Stimulated activated CD4-positive, alpha-beta T cell treated with anti-CD3 and anti-CD28 coated beads, TNF-alpha, amount 100 ng/mL, for 48 hours (primary cell): ENCODE measurements around the gene C11orf68.
A peak's percentile ranks its signal among the peaks of the same experiment; 100 is the strongest.
"Not testable (repeated sequence)": the region's sequence is repeated elsewhere in the genome, so short reads cannot be mapped to it uniquely, and the experiment has no call there.

Source experiments
- DNase-seq, 3 donors: peaks; one replicate each; pipeline ENCODE4 v3.0.0-alpha.2; 2020; ENCODE audit warnings: low read depth in 3 of 3

Gene C11orf68

GRCh38 chr11:65918211-65919140 lies at the start of gene C11orf68:
C11orf68 (minus strand) TSS chr11:65919062; CDS start chr11:65919031, 31 bp downstream.
- DNase-seq: no peak

- no peak for DNase-seq
These were observed 48.6 kb upstream of the C11orf68 start for GRCh38 chr11:65967329-65967934.

- no peak for DNase-seq
These were observed 47.3 kb upstream of the C11orf68 start for GRCh38 chr11:65965986-65966762.

- no peak for DNase-seq
These were observed 46.0 kb upstream of the C11orf68 start for GRCh38 chr11:65964906-65965305.

- DNase-seq: no peak
These were observed 43.3 kb upstream of the C11orf68 start for GRCh38 chr11:65962141-65962564.

- peak; percentile 87 to 95 (median 94) for DNase-seq
These were observed 42.6 kb upstream of the C11orf68 start, which contains the start of gene SART1 for GRCh38 chr11:65961267-65962140. SART1 (plus strand) TSS chr11:65961734; CDS start chr11:65961781, 47 bp downstream.

GRCh38 chr11:65960824-65961266 lies 42.0 kb upstream of the C11orf68 start:
- DNase-seq: no peak

- no peak for DNase-seq
These were observed 40.0 kb upstream of the C11orf68 start for GRCh38 chr11:65958774-65959420.

- no peak for DNase-seq
These were observed 39.4 kb upstream of the C11orf68 start for GRCh38 chr11:65958291-65958690.

GRCh38 chr11:65954771-65955170 lies 35.9 kb upstream of the C11orf68 start:
- no peak for DNase-seq

- no peak for DNase-seq
These were observed 34.6 kb upstream of the C11orf68 start for GRCh38 chr11:65953471-65953870.

- DNase-seq: no peak
These were observed 33.2 kb upstream of the C11orf68 start for GRCh38 chr11:65952052-65952521.

- not testable (repeated sequence) for DNase-seq
These were observed 32.8 kb upstream of the C11orf68 start for GRCh38 chr11:65951641-65952040.

- not testable (repeated sequence) for DNase-seq
These were observed 31.8 kb upstream of the C11orf68 start for GRCh38 chr11:65950711-65951110.

GRCh38 chr11:65947603-65948125 lies 28.8 kb upstream of the C11orf68 start:
- no peak for DNase-seq

GRCh38 chr11:65947133-65947532 lies 28.3 kb upstream of the C11orf68 start:
- DNase-seq: no peak

GRCh38 chr11:65946655-65947054 lies 27.8 kb upstream of the C11orf68 start:
- no peak for DNase-seq

- DNase-seq: no peak
These were observed 27.2 kb upstream of the C11orf68 start for GRCh38 chr11:65945941-65946558.

GRCh38 chr11:65945430-65945911 lies 26.6 kb upstream of the C11orf68 start, which contains the start of gene TSGA10IP:
TSGA10IP (plus strand) TSS chr11:65945480; CDS start chr11:65945676, 196 bp downstream.
- DNase-seq: no peak
